WTC11 (cell line): Measurements from ENCODE around the gene APOBEC3H.

Experiments used
- CTCF ChIP-seq: fragments of 200-600 bp; IDR thresholded peaks from 2 replicates; pipeline ENCODE4 v1.8.0; 2022; ENCODE audit warnings: antibody characterized with exemption
- ETV6 ChIP-seq: sonication (generic); formaldehyde crosslinking; IDR thresholded peaks from 2 replicates; pipeline ENCODE4 v1.8.1; 2022; ENCODE audit warnings: mild to moderate bottlenecking, missing genetic modification reagents
- MYBL2 ChIP-seq: sonication (generic); formaldehyde crosslinking; IDR thresholded peaks from 2 replicates; pipeline ENCODE4 v1.8.1; 2023; ENCODE audit warnings: mild to moderate bottlenecking, moderate library complexity, missing genetic modification reagents
- ZNF512 ChIP-seq: sonication (generic); formaldehyde crosslinking; IDR thresholded peaks from 2 replicates; pipeline ENCODE4 v1.8.1; 2022; ENCODE audit warnings: missing genetic modification reagents, borderline replicate concordance

DNA sequence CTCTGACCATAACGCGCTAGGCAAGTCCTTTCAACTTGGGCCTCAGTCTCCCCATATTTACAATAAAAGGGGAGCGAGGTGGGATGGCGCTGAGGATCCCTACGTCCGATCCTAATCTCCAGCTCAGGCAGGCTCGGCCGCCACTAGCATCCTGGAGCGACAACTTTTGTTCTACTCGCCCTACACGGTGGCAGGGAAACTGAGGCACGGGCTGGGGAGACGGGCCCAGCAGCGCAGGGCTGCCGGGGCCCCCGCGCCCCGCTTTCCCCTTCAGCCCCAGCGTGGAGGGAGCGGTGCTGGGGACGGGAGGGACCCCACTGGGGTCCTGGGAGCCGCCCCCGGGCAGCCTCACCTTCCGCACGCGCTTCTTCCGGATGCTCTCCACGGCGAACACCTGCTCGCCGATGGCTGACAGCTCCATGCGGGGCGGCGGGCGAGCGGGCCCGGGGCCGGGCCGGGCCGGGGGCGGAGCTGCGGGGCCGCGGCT is 55.0 kb downstream of the APOBEC3H start:
- TF ChIP-seq CTCF (no peak), MYBL2 (CRISPR knock-in tag) (no peak), ETV6 (no peak), ZNF512 (no peak)
